ENCODE measurements around the gene TMEM41A.

Gene TMEM41A

GRCh38 chr3:185517387-185518130 lies 18.7 kb upstream of the TMEM41A start:
- no peak for TF ChIP-seq CTCF (IDR thresholded peaks at IDR 0.05; ENCODE audit: control extremely low read depth, extremely low read depth, low read depth, missing control alignments)
- DNase-seq (ENCODE audit: extremely low spot score) = no peak
- ChIA-PET CTCF (interaction anchor here (1.3 to 1.9 kb wide), 3 partner anchors 13 to 55 kb away, joined by 3 to 6 read pairs (median 5); no protein-coding TSS in a partner anchor), POLR2A (no interaction called here)

- no peak for DNase-seq (ENCODE audit: extremely low spot score)
- ChIA-PET POLR2A (no interaction called here), CTCF (interaction anchor here (1.1 to 3.0 kb wide), 3 partner anchors 13 to 63 kb away, joined by 3 to 12 read pairs (median 4); no protein-coding TSS in a partner anchor)
- TF ChIP-seq CTCF (IDR thresholded peaks at IDR 0.05; ENCODE audit: control extremely low read depth, extremely low read depth, low read depth, missing control alignments) = no peak
Measured at GRCh38 chr3:185511711-185512110, 12.9 kb upstream of the TMEM41A start.

DNA sequence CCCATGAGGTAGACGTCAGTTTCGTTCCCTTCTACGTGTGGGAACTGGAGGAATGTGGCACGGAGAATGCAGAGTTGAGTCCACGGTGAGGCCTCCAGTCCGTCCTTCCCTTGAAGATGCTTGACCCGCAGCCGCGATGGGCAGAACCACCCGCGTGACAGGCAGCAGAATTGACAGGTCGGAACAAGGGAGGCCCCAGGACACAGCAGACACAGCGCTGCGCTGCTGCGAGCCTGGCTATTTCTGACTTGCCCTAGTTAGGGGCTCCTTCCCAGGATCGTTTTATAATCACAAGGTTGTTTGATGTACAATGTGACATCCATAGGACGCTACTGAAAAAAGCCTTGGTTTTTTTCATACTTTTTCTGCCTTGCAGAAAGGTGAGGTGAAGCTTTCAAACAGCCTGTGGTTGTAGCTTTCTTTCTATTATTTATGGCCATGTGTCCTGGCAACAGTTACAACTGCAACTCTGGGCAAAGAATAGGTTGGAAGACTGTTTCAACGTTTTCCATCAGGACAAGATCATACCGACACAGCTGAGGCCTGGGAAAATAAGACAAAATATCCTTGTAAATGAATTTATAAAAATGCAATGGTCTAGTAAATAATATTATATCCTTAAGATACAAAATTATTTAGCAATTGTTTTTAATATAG lies 9.6 kb upstream of the TMEM41A start:
- TF ChIP-seq CTCF (IDR thresholded peaks at IDR 0.05; ENCODE audit: control extremely low read depth, extremely low read depth, low read depth, missing control alignments) = no peak
- no peak for DNase-seq (ENCODE audit: extremely low spot score)
- POLR2A ChIA-PET = no interaction called here
- CTCF ChIA-PET = interaction anchor here (1.2 kb wide), 2 partner anchors 15 to 51 kb away, joined by 3 to 4 read pairs; no protein-coding TSS in a partner anchor

- CTCF ChIA-PET = interaction anchor here (1.2 kb wide), 2 partner anchors 15 to 52 kb away, joined by 3 to 4 read pairs; no protein-coding TSS in a partner anchor
- POLR2A ChIA-PET = no interaction called here
- DNase-seq (ENCODE audit: extremely low spot score) = no peak
- no peak for TF ChIP-seq CTCF (IDR thresholded peaks at IDR 0.05; ENCODE audit: control extremely low read depth, extremely low read depth, low read depth, missing control alignments)
Measured at GRCh38 chr3:185507883-185508282, 9.0 kb upstream of the TMEM41A start.

- ChIA-PET CTCF (interaction anchor here (1.1 kb wide), 1 partner anchor 97 kb away, joined by 3 read pairs; no protein-coding TSS in a partner anchor), POLR2A (no interaction called here)
- TF ChIP-seq CTCF (IDR thresholded peaks at IDR 0.05; ENCODE audit: control extremely low read depth, extremely low read depth, low read depth, missing control alignments) = no peak
Measured at GRCh38 chr3:185504636-185505035, 5.8 kb upstream of the TMEM41A start.

DNA sequence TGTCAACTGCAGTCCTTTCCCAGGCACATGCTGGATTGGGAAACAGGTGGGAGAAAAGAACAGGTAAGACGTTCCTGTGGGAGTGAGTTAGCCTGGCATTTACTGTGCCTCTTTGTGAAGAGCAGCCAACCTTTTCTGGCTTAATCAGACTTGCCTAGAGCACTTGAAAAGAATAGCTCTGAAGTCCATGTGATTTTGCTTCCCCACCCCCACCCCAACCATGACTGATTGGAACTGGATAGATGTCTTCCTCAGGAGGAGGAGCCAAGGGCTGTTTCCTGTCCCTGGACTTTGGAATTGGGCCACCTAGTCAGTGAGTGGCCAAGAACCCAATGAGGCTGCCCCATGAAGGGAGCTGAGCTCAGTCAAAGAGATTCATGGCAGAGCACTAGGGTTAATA lies 4.7 kb upstream of the TMEM41A start:
- CTCF ChIA-PET = interaction anchor here (1.1 to 1.3 kb wide), 2 partner anchors 21 to 56 kb away, joined by 4 read pairs; no protein-coding TSS in a partner anchor
- TF ChIP-seq CTCF (IDR thresholded peaks at IDR 0.05; ENCODE audit: control extremely low read depth, extremely low read depth, low read depth, missing control alignments) = no peak
- DNase-seq (ENCODE audit: extremely low spot score) = no peak
- POLR2A ChIA-PET = no interaction called here

More at GRCh38 chr3:185504636-185505035, 5.8 kb upstream of the TMEM41A start:
- DNase-seq (ENCODE audit: extremely low spot score) = no peak

Measured in GM10248 (cell line).